ENCODE results near the gene CYP1A2. TPM values are rescaled to one million over a fixed set of nuclear protein-coding genes. Genes with fewer than 3 reads are reported as not detected.

The CYP1A2 gene
- total and polyA plus RNA-seq, 9 of the 15 experiments (the other 6 are each of a cell fraction or from before 2014, with no cell fraction given), result not detected

DNA sequence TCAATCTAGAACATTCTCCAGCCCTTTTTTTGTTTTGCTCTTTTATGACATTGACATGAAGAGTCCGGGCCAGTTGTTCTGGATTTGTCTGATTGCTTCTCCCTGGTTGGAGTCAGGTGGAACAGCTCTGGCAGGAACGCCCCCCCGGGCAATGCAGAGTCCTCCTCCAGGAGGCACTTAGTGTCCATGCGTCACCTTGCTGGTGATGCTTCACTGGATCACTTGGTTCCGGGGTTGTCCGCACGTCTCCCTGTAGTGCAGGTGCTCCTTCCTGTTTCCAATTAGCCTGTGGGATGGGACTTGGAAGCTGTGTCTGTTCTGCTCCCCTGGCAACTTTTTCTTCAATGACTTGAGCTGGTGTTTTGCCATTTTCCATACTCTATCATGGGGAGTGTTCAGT, 43.0 kb downstream of the CYP1A2 start:
- WGBS (ENCODE audit: insufficient coverage, low coverage, missing lambda C conversion rate), result 88% methylated on average over 7 of the region's 7 CpGs
- Histone ChIP-seq H3K27ac (ENCODE audit: extremely low read depth, low read depth, low read length) (no peak overlapping the region), H3K4me2 (ENCODE audit: insufficient read depth, low read length) (no peak overlapping the region), H3K9me1 (ENCODE audit: control insufficient read depth, insufficient read depth, low read length) (no peaks in the 10 kb centered on the region), H3K36me3 (ENCODE audit: control insufficient read depth, insufficient read depth, low read length) (peaks cover 67% of the 10 kb centered on the region; the same call in 2 of the 3 replicates), H3K9me3 (replicated peaks; ENCODE audit: control insufficient read depth, insufficient read depth, low read depth, low read length) (no peaks in the 10 kb centered on the region), H3K27me3 (ENCODE audit: control insufficient read depth in 2 of 2, insufficient read depth in 2 of 2, low read length in 2 of 2) (no peaks in the 10 kb centered on the region), H3K4me1 (replicated peaks in 1 of 2; ENCODE audit: control insufficient read depth in 2 of 2, insufficient read depth in 2 of 2, low read length in 2 of 2) (peaks cover 21 to 41% of the 10 kb centered on the region in 2 experiments), H3K4me3 (no peak overlapping the region), H4K20me1 (replicated peaks; ENCODE audit: control insufficient read depth, insufficient read depth, low read length) (peaks cover 37% of the 10 kb centered on the region), H2AFZ (ENCODE audit: low read depth, low read length) (no peak overlapping the region), H3K79me2 (ENCODE audit: control insufficient read depth, insufficient read depth, low read length) (peaks cover 65% of the 10 kb centered on the region), H3K9ac (ENCODE audit: insufficient read depth in 1 of 2, low read depth in 2 of 2, low read length in 2 of 2) (no peak overlapping the region)
- no peak for FAIRE-seq
- DNase-seq (ENCODE audit: extremely low read depth in 1 of 4, low spot score in 3 of 4), result no peak
- BruUV-seq (replicated peaks), result no TSS peak
- no peak for ATAC-seq
- POLR2A ChIA-PET, result interaction anchor here (1.8 kb wide), 1 partner anchor 18 kb away, joined by 8 read pairs; no protein-coding TSS in a partner anchor
- in situ Hi-C loops (cut with MboI), result no loop called here
- CTCF ChIA-PET (ENCODE audit: low intra/inter-chr PET ratio), result no interaction called here
- intact Hi-C loops (cut with micrococcal nuclease), result no loop called here
- TF ChIP-seq, protein P1, sequence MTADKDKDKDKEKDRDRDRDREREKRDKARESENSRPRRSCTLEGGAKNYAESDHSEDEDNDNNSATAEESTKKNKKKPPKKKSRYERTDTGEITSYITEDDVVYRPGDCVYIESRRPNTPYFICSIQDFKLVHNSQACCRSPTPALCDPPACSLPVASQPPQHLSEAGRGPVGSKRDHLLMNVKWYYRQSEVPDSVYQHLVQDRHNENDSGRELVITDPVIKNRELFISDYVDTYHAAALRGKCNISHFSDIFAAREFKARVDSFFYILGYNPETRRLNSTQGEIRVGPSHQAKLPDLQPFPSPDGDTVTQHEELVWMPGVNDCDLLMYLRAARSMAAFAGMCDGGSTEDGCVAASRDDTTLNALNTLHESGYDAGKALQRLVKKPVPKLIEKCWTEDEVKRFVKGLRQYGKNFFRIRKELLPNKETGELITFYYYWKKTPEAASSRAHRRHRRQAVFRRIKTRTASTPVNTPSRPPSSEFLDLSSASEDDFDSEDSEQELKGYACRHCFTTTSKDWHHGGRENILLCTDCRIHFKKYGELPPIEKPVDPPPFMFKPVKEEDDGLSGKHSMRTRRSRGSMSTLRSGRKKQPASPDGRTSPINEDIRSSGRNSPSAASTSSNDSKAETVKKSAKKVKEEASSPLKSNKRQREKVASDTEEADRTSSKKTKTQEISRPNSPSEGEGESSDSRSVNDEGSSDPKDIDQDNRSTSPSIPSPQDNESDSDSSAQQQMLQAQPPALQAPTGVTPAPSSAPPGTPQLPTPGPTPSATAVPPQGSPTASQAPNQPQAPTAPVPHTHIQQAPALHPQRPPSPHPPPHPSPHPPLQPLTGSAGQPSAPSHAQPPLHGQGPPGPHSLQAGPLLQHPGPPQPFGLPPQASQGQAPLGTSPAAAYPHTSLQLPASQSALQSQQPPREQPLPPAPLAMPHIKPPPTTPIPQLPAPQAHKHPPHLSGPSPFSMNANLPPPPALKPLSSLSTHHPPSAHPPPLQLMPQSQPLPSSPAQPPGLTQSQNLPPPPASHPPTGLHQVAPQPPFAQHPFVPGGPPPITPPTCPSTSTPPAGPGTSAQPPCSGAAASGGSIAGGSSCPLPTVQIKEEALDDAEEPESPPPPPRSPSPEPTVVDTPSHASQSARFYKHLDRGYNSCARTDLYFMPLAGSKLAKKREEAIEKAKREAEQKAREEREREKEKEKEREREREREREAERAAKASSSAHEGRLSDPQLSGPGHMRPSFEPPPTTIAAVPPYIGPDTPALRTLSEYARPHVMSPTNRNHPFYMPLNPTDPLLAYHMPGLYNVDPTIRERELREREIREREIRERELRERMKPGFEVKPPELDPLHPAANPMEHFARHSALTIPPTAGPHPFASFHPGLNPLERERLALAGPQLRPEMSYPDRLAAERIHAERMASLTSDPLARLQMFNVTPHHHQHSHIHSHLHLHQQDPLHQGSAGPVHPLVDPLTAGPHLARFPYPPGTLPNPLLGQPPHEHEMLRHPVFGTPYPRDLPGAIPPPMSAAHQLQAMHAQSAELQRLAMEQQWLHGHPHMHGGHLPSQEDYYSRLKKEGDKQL (CRISPR knock-in tag; IDR thresholded peaks at IDR 0.05; ENCODE audit: borderline replicate concordance), result no peak
- no peak for TF ChIP-seq ILF3 (IDR thresholded peaks at IDR 0.05; ENCODE audit: borderline replicate concordance)
- TF ChIP-seq CBX1 (IDR thresholded peaks at IDR 0.05; ENCODE audit: low read depth), result no peak
- TF ChIP-seq RCOR1 (IDR thresholded peaks at IDR 0.05; ENCODE audit: borderline replicate concordance in 1 of 2, low read depth in 2 of 2, low read length in 2 of 2), result no peak
- TF ChIP-seq ZNF212 (CRISPR knock-in tag; IDR thresholded peaks at IDR 0.05), result no peak
- TF ChIP-seq POLR3A (IDR thresholded peaks at IDR 0.05; ENCODE audit: borderline replicate concordance, extremely low read depth, insufficient read depth, insufficient read length), result no peak
- TF ChIP-seq BRCA1 (IDR thresholded peaks at IDR 0.05), result no peak
- no peak for TF ChIP-seq BRCA1 (CRISPR knock-in tag; IDR thresholded peaks at IDR 0.05)
- TF ChIP-seq ZNF780A (CRISPR knock-in tag; IDR thresholded peaks at IDR 0.05), result no peak
- TF ChIP-seq, protein P2, sequence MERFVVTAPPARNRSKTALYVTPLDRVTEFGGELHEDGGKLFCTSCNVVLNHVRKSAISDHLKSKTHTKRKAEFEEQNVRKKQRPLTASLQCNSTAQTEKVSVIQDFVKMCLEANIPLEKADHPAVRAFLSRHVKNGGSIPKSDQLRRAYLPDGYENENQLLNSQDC (CRISPR knock-in tag; IDR thresholded peaks at IDR 0.05), result no peak
- TF ChIP-seq CCAR2 (IDR thresholded peaks at IDR 0.05; ENCODE audit: low read depth, low read length), result no peak
- TF ChIP-seq ETS2 (tag; IDR thresholded peaks at IDR 0.05; ENCODE audit: borderline replicate concordance, poor library complexity, severe bottlenecking), result no peak

Data from K562 (cell line).